Prostate gland (tissue), 2 donors: ENCODE measurements around the gene GBX2. TPM values are rescaled to one million over a fixed set of nuclear protein-coding genes. Genes with fewer than 3 reads are reported as not detected.

Experiments
- DNase-seq: peaks from one replicate; pipeline ENCODE4 v3.0.0-alpha.2; 2019; ENCODE audit warnings: low spot score
- H3K27ac ChIP-seq, 2 donors: fragments of 200-600 bp; sonication (generic); 2 replicates each; pipeline ENCODE4 v1.5.1; 2017 to 2019
- H3K27me3 ChIP-seq: fragments of 200-600 bp; sonication (generic); replicated peaks from 2 replicates; pipeline ENCODE4 v1.5.1; 2019; ENCODE audit not compliant: insufficient read depth
- H3K36me3 ChIP-seq, 2 donors: fragments of 200-600 bp; sonication (generic); 1 replicate in 1 of 2; 2 replicates in 1 of 2; pipeline versions ENCODE4 v1.5.1 to v1.8.1; 2017 to 2019
- H3K4me1 ChIP-seq: fragments of 200-600 bp; sonication (generic); replicated peaks from 2 replicates; pipeline ENCODE4 v1.5.1; 2019
- H3K4me3 ChIP-seq, 2 donors: fragments of 200-600 bp; sonication (generic); 2 replicates each; pipeline ENCODE4 v1.5.1; 2017 to 2019
- H3K9me3 ChIP-seq: fragments of 200-600 bp; sonication (generic); 2 replicates; pipeline ENCODE4 v1.5.1; 2017
- POLR2A ChIP-seq: fragments of 450-650 bp; IDR thresholded peaks from one replicate; pipeline ENCODE4 v1.6.1; 2016; ENCODE audit warnings: antibody characterized with exemption, mild to moderate bottlenecking
- POLR2AphosphoS5 ChIP-seq: sonication (generic); formaldehyde crosslinking; IDR thresholded peaks from one replicate; pipeline ENCODE4 v1.6.1; 2017; ENCODE audit warnings: antibody characterized with exemption
- WGBS: methylation state at CpG from one replicate; pipeline ENCODE4 v1.1.5; 2018; 5-methylcytosine and 5-hydroxymethylcytosine counted together
- intact Hi-C: fragments of 100-400 bp; cut with DNase I; formaldehyde crosslinking; loops from one replicate; pipeline ENCODE4 v1.14.2; 2022
- total RNA-seq, 2 donors: library from RNA; depleted of rRNA; stranded (reverse); fragments of >200 nt; gene quantifications; one replicate each; pipeline ENCODE4 v1.1.0, GENCODE V29; 2016
- TF ChIP-seq, protein P1 (sequence below), 4 experiments: fragments of 200-600 bp in 2 of 4; fragments of 450-650 bp in 2 of 4; sonication (generic) in 2 of 4; IDR thresholded peaks; 1 replicate in 3 of 4; 2 replicates in 1 of 4; pipeline ENCODE4 v1.5.1; 2016 to 2019; ENCODE audit warnings: antibody characterized with exemption in 4 of 4, mild to moderate bottlenecking in 2 of 4, moderate library complexity in 2 of 4

GBX2 gene
- total RNA-seq, 2 donors from 2014 or later = 0.23 TPM; not detected in 1

DNA sequence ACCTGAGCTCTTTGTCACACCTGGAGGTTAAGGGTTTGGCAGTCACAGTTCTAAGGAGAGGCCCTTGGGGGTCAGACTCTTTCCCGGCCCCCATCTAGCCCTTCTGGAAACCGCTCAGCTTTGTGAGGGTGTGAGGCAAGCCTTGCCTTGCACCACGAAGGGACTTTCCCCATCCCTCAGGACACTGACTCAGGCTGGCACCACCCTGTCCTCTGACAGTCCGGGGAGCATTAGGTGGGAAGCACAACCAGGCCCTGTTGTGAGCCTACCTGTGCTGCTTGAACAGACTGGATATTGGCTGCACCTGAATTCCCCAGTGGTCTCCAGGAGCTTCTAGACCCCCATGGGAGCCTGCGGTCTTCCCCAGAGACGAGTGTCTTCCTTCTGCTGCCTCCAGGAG, 47.0 kb upstream of the GBX2 start:
- Histone ChIP-seq H3K4me3 (no peak overlapping the region), H3K27me3 (peaks cover 5% of the 10 kb centered on the region), H3K36me3 (no peaks in the 10 kb centered on the region), H3K9me3 (no peaks in the 10 kb centered on the region), H3K4me1 (no peaks in the 10 kb centered on the region), H3K27ac (no peak overlapping the region)
- 89% methylated on average over 6 of the region's 6 CpGs for WGBS
- TF ChIP-seq POLR2AphosphoS5 = no peak
- no peak for TF ChIP-seq POLR2A
- TF ChIP-seq, protein P1, sequence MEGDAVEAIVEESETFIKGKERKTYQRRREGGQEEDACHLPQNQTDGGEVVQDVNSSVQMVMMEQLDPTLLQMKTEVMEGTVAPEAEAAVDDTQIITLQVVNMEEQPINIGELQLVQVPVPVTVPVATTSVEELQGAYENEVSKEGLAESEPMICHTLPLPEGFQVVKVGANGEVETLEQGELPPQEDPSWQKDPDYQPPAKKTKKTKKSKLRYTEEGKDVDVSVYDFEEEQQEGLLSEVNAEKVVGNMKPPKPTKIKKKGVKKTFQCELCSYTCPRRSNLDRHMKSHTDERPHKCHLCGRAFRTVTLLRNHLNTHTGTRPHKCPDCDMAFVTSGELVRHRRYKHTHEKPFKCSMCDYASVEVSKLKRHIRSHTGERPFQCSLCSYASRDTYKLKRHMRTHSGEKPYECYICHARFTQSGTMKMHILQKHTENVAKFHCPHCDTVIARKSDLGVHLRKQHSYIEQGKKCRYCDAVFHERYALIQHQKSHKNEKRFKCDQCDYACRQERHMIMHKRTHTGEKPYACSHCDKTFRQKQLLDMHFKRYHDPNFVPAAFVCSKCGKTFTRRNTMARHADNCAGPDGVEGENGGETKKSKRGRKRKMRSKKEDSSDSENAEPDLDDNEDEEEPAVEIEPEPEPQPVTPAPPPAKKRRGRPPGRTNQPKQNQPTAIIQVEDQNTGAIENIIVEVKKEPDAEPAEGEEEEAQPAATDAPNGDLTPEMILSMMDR (IDR thresholded peaks at IDR 0.05) = no peak
- no peak for DNase-seq
- intact Hi-C loops = no loop called here

DNA sequence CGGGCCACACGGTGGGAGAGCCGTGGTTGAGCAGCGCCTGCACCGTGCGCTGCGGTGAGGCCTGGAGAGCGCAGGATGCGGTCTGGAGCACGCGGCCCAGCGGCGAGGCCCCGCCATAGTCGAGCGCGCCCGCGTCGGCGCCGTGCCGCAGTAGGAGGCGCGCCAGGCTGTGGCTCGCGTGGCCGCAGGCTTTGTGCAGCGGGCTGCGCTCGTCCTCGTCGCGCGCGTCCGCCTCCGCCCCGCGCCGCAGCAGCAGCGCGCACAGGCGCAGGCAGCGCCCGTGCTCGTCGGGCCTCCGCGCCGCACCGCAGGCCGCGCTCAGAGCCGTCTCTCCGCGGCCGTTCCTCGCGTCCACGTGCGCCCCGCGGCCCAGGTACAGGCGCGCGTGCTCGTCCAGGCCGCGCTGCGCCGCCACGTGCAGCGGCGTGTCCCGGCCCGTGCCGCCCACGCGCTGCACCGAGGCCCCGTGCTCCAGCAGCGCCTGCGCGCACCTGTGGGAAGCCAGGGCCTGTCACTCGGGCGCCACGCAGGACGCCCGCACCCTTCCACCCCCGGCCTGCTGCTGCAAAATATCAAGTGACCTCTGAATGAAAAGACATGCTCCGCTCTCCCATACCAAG, 46.3 kb upstream of the GBX2 start:
- DNase-seq = no peak
- intact Hi-C loops = no loop called here
- Histone ChIP-seq H3K9me3 (no peaks in the 10 kb centered on the region), H3K4me3 (no peak overlapping the region), H3K4me1 (no peaks in the 10 kb centered on the region), H3K36me3 (no peaks in the 10 kb centered on the region), H3K27me3 (peaks cover 5% of the 10 kb centered on the region), H3K27ac (no peak overlapping the region)
- TF ChIP-seq, protein P1 (IDR thresholded peaks at IDR 0.05) = no peak
- TF ChIP-seq POLR2AphosphoS5 (no peak), POLR2A (no peak)
- 49% methylated on average over 86 of the region's 92 CpGs for WGBS

DNA sequence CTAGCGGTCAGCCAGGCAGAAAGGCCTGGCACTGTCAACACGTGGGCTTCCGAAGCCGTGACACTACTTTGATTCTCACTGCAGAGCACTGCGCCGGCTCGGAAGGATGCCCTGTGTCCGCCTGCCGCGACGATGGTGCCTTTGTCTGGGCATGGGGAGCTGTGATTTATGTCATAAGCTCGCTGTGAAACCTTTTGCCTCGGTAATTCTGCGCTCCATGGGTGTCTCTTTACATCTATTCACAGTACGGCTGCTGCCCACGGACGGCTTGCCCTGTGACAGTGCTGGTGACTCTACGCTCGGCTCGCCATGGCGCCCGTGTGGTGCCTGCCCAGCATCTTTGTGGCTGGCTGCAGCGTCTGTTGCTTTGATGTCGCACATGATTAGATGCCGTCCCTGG, 43.1 kb upstream of the GBX2 start:
- Histone ChIP-seq H3K4me1 (no peaks in the 10 kb centered on the region), H3K27me3 (peaks cover 5% of the 10 kb centered on the region), H3K4me3 (no peak overlapping the region), H3K36me3 (no peaks in the 10 kb centered on the region), H3K27ac (no peak overlapping the region), H3K9me3 (no peaks in the 10 kb centered on the region)
- no peak for TF ChIP-seq POLR2A
- TF ChIP-seq, protein P1 (IDR thresholded peaks at IDR 0.05) = no peak
- TF ChIP-seq POLR2AphosphoS5 = no peak
- intact Hi-C loops = no loop called here
- 90% methylated on average over 25 of the region's 25 CpGs for WGBS
- no peak for DNase-seq

DNA sequence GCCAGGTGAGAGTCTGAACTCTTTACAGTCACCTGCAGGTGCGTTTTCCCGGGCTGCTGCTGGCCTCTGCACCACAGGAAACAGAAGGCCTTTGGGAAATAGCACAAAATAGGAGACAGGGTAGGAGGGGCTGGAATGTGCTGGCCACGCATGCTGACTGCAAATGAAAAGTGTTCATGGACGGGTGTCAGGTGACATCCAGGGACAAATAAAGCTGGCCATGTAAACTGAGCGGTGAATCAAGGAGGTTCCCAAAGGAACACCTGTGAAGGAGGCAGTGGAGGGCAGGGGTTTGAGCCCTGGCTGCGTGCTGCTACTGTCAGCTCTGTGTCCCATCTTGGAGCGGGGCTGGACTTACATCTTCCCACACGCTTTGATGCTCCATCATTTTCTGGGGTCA, 42.4 kb upstream of the GBX2 start:
- no peak for DNase-seq
- no peaks in the 10 kb centered on the region for H3K4me1 ChIP-seq
- intact Hi-C loops = no loop called here
- WGBS = 42% methylated on average over 8 of the region's 8 CpGs
- TF ChIP-seq, protein P1 (IDR thresholded peaks at IDR 0.05) = no peak
- TF ChIP-seq POLR2AphosphoS5 (no peak), POLR2A (no peak)
- no peak overlapping the region for H3K4me3 ChIP-seq
- H3K27me3 ChIP-seq = peaks cover 5% of the 10 kb centered on the region
- H3K36me3 ChIP-seq = no peaks in the 10 kb centered on the region
- H3K27ac ChIP-seq = no peak overlapping the region
- no peaks in the 10 kb centered on the region for H3K9me3 ChIP-seq

DNA sequence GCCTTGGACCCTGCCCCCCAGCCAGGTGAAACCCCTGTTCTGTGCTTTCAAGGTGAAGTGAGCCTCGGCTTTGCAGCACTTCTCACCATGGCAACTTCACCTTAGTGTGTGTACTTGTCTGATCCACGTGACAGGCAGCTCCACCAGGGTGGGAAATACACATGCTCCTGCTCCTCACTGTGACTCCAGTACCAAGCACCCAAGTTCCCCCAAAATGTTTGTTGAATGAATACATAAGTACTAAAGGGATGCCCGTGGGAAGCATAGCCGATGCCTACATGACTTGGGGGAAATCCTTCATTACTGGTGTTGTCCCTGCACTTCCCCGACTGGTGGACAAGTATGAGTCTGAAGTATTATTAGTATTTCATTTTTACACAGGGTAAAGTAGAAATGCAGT, 41.8 kb upstream of the GBX2 start:
- H3K9me3 ChIP-seq = no peaks in the 10 kb centered on the region
- H3K27me3 ChIP-seq = peaks cover 5% of the 10 kb centered on the region
- intact Hi-C loops = no loop called here
- no peaks in the 10 kb centered on the region for H3K4me1 ChIP-seq
- H3K27ac ChIP-seq = no peak overlapping the region
- 87% methylated on average over 5 of the region's 5 CpGs for WGBS
- no peaks in the 10 kb centered on the region for H3K36me3 ChIP-seq
- no peak overlapping the region for H3K4me3 ChIP-seq
- DNase-seq = no peak
- TF ChIP-seq POLR2A (no peak), POLR2AphosphoS5 (no peak)
- TF ChIP-seq, protein P1 (IDR thresholded peaks at IDR 0.05) = no peak
